HCT116 (cell line): ENCODE data around the gene NID2. TPM values are rescaled to one million over a fixed set of nuclear protein-coding genes. Genes with fewer than 3 reads are reported as not detected.

Experiments used
- ATAC-seq: fragments of 200-7000 bp; cut with Tn5 transposase; 2 replicates; pipeline ENCODE4 v1.9.1; 2020; ENCODE audit warnings: mild to moderate bottlenecking, moderate library complexity
- BruUV-seq: library from RNA; stranded (reverse); fragments of 400-500 nt; replicated peaks from 2 replicates; lab custom pipeline; 2021; lab: Mats Ljungman, UMichigan
- CTCF ChIA-PET: fragments of 300-600 bp; sonication (Branson Sonifier 250); formaldehyde crosslinking; loops from one replicate; lab custom pipeline; 2021; ENCODE audit warnings: antibody characterized with exemption; lab: Charles Lee
- POLR2A ChIA-PET: fragments of 300-600, 350-600 bp; sonication (Branson Sonifier 250); formaldehyde crosslinking; loops from one replicate; lab custom pipeline; 2021; ENCODE audit warnings: antibody characterized with exemption; lab: Charles Lee
- RAD21 ChIA-PET, 2 experiments: fragments of 300-600 bp; sonication (Branson Sonifier 250); formaldehyde crosslinking; loops; one replicate each; lab custom pipeline; 2023; ENCODE audit warnings: low total read pairs in 2 of 2; ENCODE audit not compliant: uncharacterized antibody in 2 of 2, unreplicated experiment in 2 of 2, low non-redundant PET in 1 of 2; lab: Charles Lee
- DNase-seq: peaks from one replicate; pipeline ENCODE4 v3.0.0-alpha.2; 2010; ENCODE audit warnings: low read depth, low spot score
- H2AFZ ChIP-seq: fragments of 200-600 bp; shearing (Covaris generic), sonication (generic); 2 replicates; pipeline ENCODE4 v1.6.1; 2017; ENCODE audit warnings: low read depth, mixed run types, mixed read lengths, antibody characterized with exemption, low read length; ENCODE audit not compliant: poor library complexity, severe bottlenecking
- H3K27ac ChIP-seq: 2 replicates; pipeline ENCODE4 v1.5.1; 2012; ENCODE audit warnings: low read depth, low read length
- H3K27me3 ChIP-seq: fragments of 200-600 bp; sonication (generic); 2 replicates; pipeline ENCODE4 v1.6.1; 2016; ENCODE audit warnings: mixed run types, low read length, mixed read lengths; ENCODE audit not compliant: insufficient read depth
- H3K36me3 ChIP-seq, 2 experiments: fragments of 200-500 bp in 1 of 2; fragments of 200-600 bp in 1 of 2; sonication (Bioruptor generic) in 1 of 2; sonication (generic) in 1 of 2; 2 replicates each; pipeline versions ENCODE4 v1.5.1 to v1.6.1; 2014 to 2016; ENCODE audit warnings: low read length in 2 of 2, inconsistent platforms in 1 of 2, mixed read lengths in 1 of 2, mixed run types in 1 of 2; ENCODE audit not compliant: insufficient read depth in 2 of 2, control insufficient read depth in 1 of 2
- H3K4me1 ChIP-seq, 2 experiments: fragments of 200-600 bp in 1 of 2; sonication (generic) in 1 of 2; 2 replicates each; pipeline versions ENCODE4 v1.5.1 to v1.6.1; 2012 to 2017; ENCODE audit warnings: low read length in 2 of 2, inconsistent platforms in 1 of 2, mild to moderate bottlenecking in 1 of 2, mixed read lengths in 1 of 2, mixed run types in 1 of 2, moderate library complexity in 1 of 2; ENCODE audit not compliant: insufficient read depth in 2 of 2, control insufficient read depth in 1 of 2
- H3K4me2 ChIP-seq: fragments of 200-600 bp; sonication (generic); 2 replicates; pipeline ENCODE4 v1.6.1; 2017; ENCODE audit warnings: mixed run types, low read length, mixed read lengths
- H3K4me3 ChIP-seq, 2 experiments: fragments of 200-600 bp in 1 of 2; sonication (generic) in 1 of 2; replicated peaks in 1 of 2; 2 replicates each; pipeline ENCODE4 v1.5.1; 2011 to 2016; ENCODE audit warnings: low read length in 2 of 2, control low read depth in 1 of 2, low read depth in 1 of 2, mild to moderate bottlenecking in 1 of 2, mixed read lengths in 1 of 2, mixed run types in 1 of 2
- H3K79me2 ChIP-seq: fragments of 200-600 bp; sonication (generic); 2 replicates; pipeline ENCODE4 v1.6.1; 2017; ENCODE audit warnings: mild to moderate bottlenecking, mixed run types, low read length, moderate library complexity, mixed read lengths; ENCODE audit not compliant: insufficient read depth
- H3K9ac ChIP-seq: fragments of 200-600 bp; sonication (generic); 2 replicates; pipeline ENCODE4 v1.6.1; 2016; ENCODE audit warnings: low read length, mixed read lengths
- H3K9me2 ChIP-seq: fragments of 200-600 bp; sonication (generic), shearing (Covaris generic); 2 replicates; pipeline ENCODE4 v1.6.1; 2017; ENCODE audit warnings: mixed run types, mild to moderate bottlenecking, moderate library complexity; ENCODE audit not compliant: insufficient read depth
- H3K9me3 ChIP-seq, 2 experiments: fragments of 200-500 bp in 1 of 2; fragments of 200-600 bp in 1 of 2; sonication (Bioruptor generic) in 1 of 2; sonication (generic) in 1 of 2; 2 replicates each; pipeline ENCODE4 v1.6.1; 2014 to 2017; ENCODE audit warnings: low read length in 2 of 2, mixed read lengths in 2 of 2, inconsistent platforms in 1 of 2, low read depth in 1 of 2, mild to moderate bottlenecking in 1 of 2, mixed run types in 1 of 2, moderate library complexity in 1 of 2; ENCODE audit not compliant: control insufficient read depth in 1 of 2, insufficient read depth in 1 of 2
- H4K20me1 ChIP-seq: fragments of 200-600 bp; sonication (generic), shearing (Covaris generic); 2 replicates; pipeline ENCODE4 v1.6.1; 2017; ENCODE audit warnings: mixed run types, mild to moderate bottlenecking, moderate library complexity; ENCODE audit not compliant: insufficient read depth
- CBX3 ChIP-seq: IDR thresholded peaks from 2 replicates; pipeline ENCODE4 v1.6.1; 2012; ENCODE audit warnings: low read depth
- CEBPB ChIP-seq: IDR thresholded peaks from 2 replicates; pipeline ENCODE4 v1.6.1; 2012; ENCODE audit warnings: low read depth
- EGR1 ChIP-seq: IDR thresholded peaks from 2 replicates; pipeline ENCODE4 v1.6.1; 2012; ENCODE audit warnings: low read depth
- ELF1 ChIP-seq: IDR thresholded peaks from 2 replicates; pipeline ENCODE4 v1.6.1; 2012; ENCODE audit warnings: low read depth, borderline replicate concordance
- EZH2 ChIP-seq: fragments of 200-600 bp; sonication (generic); IDR thresholded peaks from 2 replicates; pipeline ENCODE4 v1.6.1; 2017; ENCODE audit warnings: antibody characterized with exemption, mixed run types
- EZH2phosphoT487 ChIP-seq: fragments of 200-600 bp; IDR thresholded peaks from 2 replicates; pipeline ENCODE4 v1.6.1; 2018; ENCODE audit warnings: antibody characterized with exemption, borderline replicate concordance
- FOSL1 ChIP-seq: IDR thresholded peaks from 2 replicates; pipeline ENCODE4 v1.6.1; 2012; ENCODE audit warnings: low read depth
- JUND ChIP-seq: IDR thresholded peaks from 2 replicates; pipeline ENCODE4 v1.6.1; 2012
- POLR2A ChIP-seq: IDR thresholded peaks from 2 replicates; pipeline ENCODE4 v1.7.0; 2011; ENCODE audit warnings: borderline replicate concordance; ENCODE audit not compliant: insufficient read depth, insufficient read length; ENCODE audit errors: extremely low read depth
- RAD21 ChIP-seq: IDR thresholded peaks from 2 replicates; pipeline ENCODE4 v1.6.1; 2012; ENCODE audit warnings: low read depth, mild to moderate bottlenecking
- SIN3A ChIP-seq: IDR thresholded peaks from 2 replicates; pipeline ENCODE4 v1.6.1; 2012; ENCODE audit warnings: low read depth
- SP1 ChIP-seq: IDR thresholded peaks from 2 replicates; pipeline ENCODE4 v1.6.1; 2012; ENCODE audit warnings: low read depth
- TCF7L2 ChIP-seq: IDR thresholded peaks from 2 replicates; pipeline ENCODE4 v1.7.0; 2011; ENCODE audit warnings: borderline replicate concordance, inconsistent platforms; ENCODE audit not compliant: insufficient read depth, insufficient read length; ENCODE audit errors: extremely low read depth
- YY1 ChIP-seq: IDR thresholded peaks from 2 replicates; pipeline ENCODE4 v1.6.1; 2011; ENCODE audit warnings: low read length, low read depth, moderate library complexity, mild to moderate bottlenecking; ENCODE audit not compliant: insufficient replicate concordance; ENCODE audit errors: extremely low read depth
- ZFX ChIP-seq: fragments of 450-650 bp; IDR thresholded peaks from 2 replicates; pipeline ENCODE4 v1.6.1; 2017
- intact Hi-C: fragments of 100-400 bp; cut with micrococcal nuclease; formaldehyde crosslinking; loops from 2 replicates; pipeline ENCODE4 v1.10.0; 2022
- total RNA-seq: library from RNA; stranded (reverse); gene quantifications from one replicate; pipeline ENCODE4 v1.2.1, GENCODE V29; 2021; ENCODE audit not compliant: unreplicated experiment
- TF ChIP-seq, protein P1 (sequence below), 3 experiments: fragments of 200-600 bp in 1 of 3; sonication (generic) in 1 of 3; IDR thresholded peaks in 2 of 3; conservative IDR thresholded peaks in 1 of 3; 2 replicates each; pipeline ENCODE4 v1.5.1; 2012 to 2017; ENCODE audit warnings: low read depth in 2 of 3, low read length in 2 of 3, antibody characterized with exemption in 1 of 3, borderline replicate concordance in 1 of 3, control low read depth in 1 of 3, mild to moderate bottlenecking in 1 of 3, mixed read lengths in 1 of 3, mixed run types in 1 of 3, moderate library complexity in 1 of 3; ENCODE audit not compliant: insufficient read depth in 1 of 3
- TF ChIP-seq, protein P2 (sequence below): IDR thresholded peaks from 2 replicates; pipeline ENCODE4 v1.6.1; 2011; ENCODE audit warnings: mild to moderate bottlenecking, low read length, moderate library complexity; ENCODE audit not compliant: insufficient replicate concordance; ENCODE audit errors: extremely low read depth
- TF ChIP-seq, protein P3 (sequence below): IDR thresholded peaks from 2 replicates; pipeline ENCODE4 v1.6.1; 2012; ENCODE audit warnings: low read depth

The NID2 gene
- total RNA-seq, 1 experiment from 2014 or later = 0.84 TPM

DNA sequence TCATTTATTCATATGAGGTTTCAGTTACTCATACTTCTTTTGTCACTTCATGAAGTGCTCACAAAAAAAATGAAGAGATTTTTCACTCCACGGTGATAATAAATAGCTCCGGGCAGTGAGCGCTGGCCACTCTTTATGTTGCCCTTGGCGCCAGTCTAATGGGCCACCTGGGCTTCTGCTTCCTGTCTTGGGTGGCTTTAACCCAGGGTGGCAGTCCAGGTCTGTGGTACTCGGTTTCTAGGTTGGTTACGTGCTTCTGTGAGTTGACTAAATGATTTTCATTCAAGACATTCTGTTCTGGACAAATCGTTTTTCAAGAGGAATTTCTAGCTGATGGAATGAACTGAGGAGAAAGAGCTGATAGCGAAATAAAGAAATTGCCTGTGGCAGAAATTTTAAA, 34.6 kb upstream of the NID2 start:
- POLR2A ChIA-PET = no interaction called here
- H3K4me1 ChIP-seq = no peaks in the 10 kb centered on the region
- RAD21 ChIA-PET = no interaction called here

More for the DNA sequence above, 34.6 kb upstream of the NID2 start:
- no peaks in the 10 kb centered on the region for H3K9me3 ChIP-seq
- H3K27me3 ChIP-seq = no peaks in the 10 kb centered on the region
- intact Hi-C loops = no loop called here
- H3K36me3 ChIP-seq = no peaks in the 10 kb centered on the region
- H3K9ac ChIP-seq = no peak overlapping the region
- H2AFZ ChIP-seq = no peak overlapping the region
- no peak for ATAC-seq
- H4K20me1 ChIP-seq = no peaks in the 10 kb centered on the region
- no TSS peak for BruUV-seq
- no peak overlapping the region for H3K4me3 ChIP-seq
- no peak for DNase-seq
- TF ChIP-seq, protein P1, sequence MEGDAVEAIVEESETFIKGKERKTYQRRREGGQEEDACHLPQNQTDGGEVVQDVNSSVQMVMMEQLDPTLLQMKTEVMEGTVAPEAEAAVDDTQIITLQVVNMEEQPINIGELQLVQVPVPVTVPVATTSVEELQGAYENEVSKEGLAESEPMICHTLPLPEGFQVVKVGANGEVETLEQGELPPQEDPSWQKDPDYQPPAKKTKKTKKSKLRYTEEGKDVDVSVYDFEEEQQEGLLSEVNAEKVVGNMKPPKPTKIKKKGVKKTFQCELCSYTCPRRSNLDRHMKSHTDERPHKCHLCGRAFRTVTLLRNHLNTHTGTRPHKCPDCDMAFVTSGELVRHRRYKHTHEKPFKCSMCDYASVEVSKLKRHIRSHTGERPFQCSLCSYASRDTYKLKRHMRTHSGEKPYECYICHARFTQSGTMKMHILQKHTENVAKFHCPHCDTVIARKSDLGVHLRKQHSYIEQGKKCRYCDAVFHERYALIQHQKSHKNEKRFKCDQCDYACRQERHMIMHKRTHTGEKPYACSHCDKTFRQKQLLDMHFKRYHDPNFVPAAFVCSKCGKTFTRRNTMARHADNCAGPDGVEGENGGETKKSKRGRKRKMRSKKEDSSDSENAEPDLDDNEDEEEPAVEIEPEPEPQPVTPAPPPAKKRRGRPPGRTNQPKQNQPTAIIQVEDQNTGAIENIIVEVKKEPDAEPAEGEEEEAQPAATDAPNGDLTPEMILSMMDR (IDR thresholded peaks at IDR 0.05 in 2 of 3, conservative IDR thresholded peaks at IDR 0.05 in 1 of 3; ENCODE audit: borderline replicate concordance in 1 of 3, insufficient read depth in 1 of 3, low read depth in 2 of 3, low read length in 2 of 3) = no peak
- TF ChIP-seq EZH2phosphoT487 (no peak), POLR2A (no peak), ZFX (no peak), RAD21 (no peak), EZH2 (no peak), FOSL1 (no peak), EGR1 (no peak), JUND (no peak), CEBPB (no peak), SIN3A (no peak), CBX3 (no peak), ELF1 (no peak), SP1 (no peak), TCF7L2 (no peak), YY1 (no peak)
- TF ChIP-seq, protein P2, sequence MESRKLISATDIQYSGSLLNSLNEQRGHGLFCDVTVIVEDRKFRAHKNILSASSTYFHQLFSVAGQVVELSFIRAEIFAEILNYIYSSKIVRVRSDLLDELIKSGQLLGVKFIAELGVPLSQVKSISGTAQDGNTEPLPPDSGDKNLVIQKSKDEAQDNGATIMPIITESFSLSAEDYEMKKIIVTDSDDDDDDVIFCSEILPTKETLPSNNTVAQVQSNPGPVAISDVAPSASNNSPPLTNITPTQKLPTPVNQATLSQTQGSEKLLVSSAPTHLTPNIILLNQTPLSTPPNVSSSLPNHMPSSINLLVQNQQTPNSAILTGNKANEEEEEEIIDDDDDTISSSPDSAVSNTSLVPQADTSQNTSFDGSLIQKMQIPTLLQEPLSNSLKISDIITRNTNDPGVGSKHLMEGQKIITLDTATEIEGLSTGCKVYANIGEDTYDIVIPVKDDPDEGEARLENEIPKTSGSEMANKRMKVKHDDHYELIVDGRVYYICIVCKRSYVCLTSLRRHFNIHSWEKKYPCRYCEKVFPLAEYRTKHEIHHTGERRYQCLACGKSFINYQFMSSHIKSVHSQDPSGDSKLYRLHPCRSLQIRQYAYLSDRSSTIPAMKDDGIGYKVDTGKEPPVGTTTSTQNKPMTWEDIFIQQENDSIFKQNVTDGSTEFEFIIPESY = no peak
- TF ChIP-seq, protein P3, sequence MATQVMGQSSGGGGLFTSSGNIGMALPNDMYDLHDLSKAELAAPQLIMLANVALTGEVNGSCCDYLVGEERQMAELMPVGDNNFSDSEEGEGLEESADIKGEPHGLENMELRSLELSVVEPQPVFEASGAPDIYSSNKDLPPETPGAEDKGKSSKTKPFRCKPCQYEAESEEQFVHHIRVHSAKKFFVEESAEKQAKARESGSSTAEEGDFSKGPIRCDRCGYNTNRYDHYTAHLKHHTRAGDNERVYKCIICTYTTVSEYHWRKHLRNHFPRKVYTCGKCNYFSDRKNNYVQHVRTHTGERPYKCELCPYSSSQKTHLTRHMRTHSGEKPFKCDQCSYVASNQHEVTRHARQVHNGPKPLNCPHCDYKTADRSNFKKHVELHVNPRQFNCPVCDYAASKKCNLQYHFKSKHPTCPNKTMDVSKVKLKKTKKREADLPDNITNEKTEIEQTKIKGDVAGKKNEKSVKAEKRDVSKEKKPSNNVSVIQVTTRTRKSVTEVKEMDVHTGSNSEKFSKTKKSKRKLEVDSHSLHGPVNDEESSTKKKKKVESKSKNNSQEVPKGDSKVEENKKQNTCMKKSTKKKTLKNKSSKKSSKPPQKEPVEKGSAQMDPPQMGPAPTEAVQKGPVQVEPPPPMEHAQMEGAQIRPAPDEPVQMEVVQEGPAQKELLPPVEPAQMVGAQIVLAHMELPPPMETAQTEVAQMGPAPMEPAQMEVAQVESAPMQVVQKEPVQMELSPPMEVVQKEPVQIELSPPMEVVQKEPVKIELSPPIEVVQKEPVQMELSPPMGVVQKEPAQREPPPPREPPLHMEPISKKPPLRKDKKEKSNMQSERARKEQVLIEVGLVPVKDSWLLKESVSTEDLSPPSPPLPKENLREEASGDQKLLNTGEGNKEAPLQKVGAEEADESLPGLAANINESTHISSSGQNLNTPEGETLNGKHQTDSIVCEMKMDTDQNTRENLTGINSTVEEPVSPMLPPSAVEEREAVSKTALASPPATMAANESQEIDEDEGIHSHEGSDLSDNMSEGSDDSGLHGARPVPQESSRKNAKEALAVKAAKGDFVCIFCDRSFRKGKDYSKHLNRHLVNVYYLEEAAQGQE = no peak
- no peak overlapping the region for H3K4me2 ChIP-seq
- CTCF ChIA-PET = no interaction called here
- no peaks in the 10 kb centered on the region for H3K9me2 ChIP-seq
- H3K27ac ChIP-seq = no peak overlapping the region
- no peaks in the 10 kb centered on the region for H3K79me2 ChIP-seq
